ENCODE measurements around the gene BAX.

BAX gene

GRCh38 chr19:48988286-48988685 is 33.6 kb downstream of the BAX start:
- DNase-seq (ENCODE audit: low read depth) = no peak

GRCh38 chr19:48988860-48989259 is 34.2 kb downstream of the BAX start:
- DNase-seq (ENCODE audit: low read depth) = no peak

GRCh38 chr19:48989701-48990291 is 35.1 kb downstream of the BAX start:
- DNase-seq (ENCODE audit: low read depth) = no peak

GRCh38 chr19:48990400-48990799 is 35.7 kb downstream of the BAX start:
- DNase-seq (ENCODE audit: low read depth) = no peak

- no peak for DNase-seq (ENCODE audit: low read depth)
Observed at GRCh38 chr19:48991011-48991609, 36.4 kb downstream of the BAX start.

- no peak for DNase-seq (ENCODE audit: low read depth)
Observed at GRCh38 chr19:48991873-48992580, 37.4 kb downstream of the BAX start.

GRCh38 chr19:48992581-48993174 is 38.0 kb downstream of the BAX start:
- no peak for DNase-seq (ENCODE audit: low read depth)

- DNase-seq (ENCODE audit: low read depth) = peak; percentile 97
Observed at GRCh38 chr19:48993175-48994034, 38.7 kb downstream of the BAX start, which contains the start of the genes GYS1 and RUVBL2. Gene GYS1 (minus strand): TSS chr19:48993309. CDS start chr19:48993112, 197 bp downstream. Gene RUVBL2 (plus strand): TSS chr19:48993887. CDS start chr19:48993912, 25 bp downstream.

GRCh38 chr19:48994035-48994386 is 39.3 kb downstream of the BAX start:
- DNase-seq (ENCODE audit: low read depth) = no peak

- DNase-seq (ENCODE audit: low read depth) = no peak
Observed at GRCh38 chr19:48997972-48998371, 43.3 kb downstream of the BAX start.

- peak; percentile 34 for DNase-seq (ENCODE audit: low read depth)
Observed at GRCh38 chr19:48999481-49000325, 45.0 kb downstream of the BAX start.

- DNase-seq (ENCODE audit: low read depth) = no peak
Observed at GRCh38 chr19:49004133-49004532, 49.5 kb downstream of the BAX start.

- DNase-seq (ENCODE audit: low read depth) = no peak
Observed at GRCh38 chr19:49004964-49005614, 50.4 kb downstream of the BAX start.

- DNase-seq (ENCODE audit: low read depth) = no peak
Observed at GRCh38 chr19:49006905-49007304, 52.2 kb downstream of the BAX start.

- no peak for DNase-seq (ENCODE audit: low read depth)
Observed at GRCh38 chr19:49009828-49010227, 55.2 kb downstream of the BAX start.

GRCh38 chr19:49010453-49010852 is 55.8 kb downstream of the BAX start:
- DNase-seq (ENCODE audit: low read depth) = no peak

- DNase-seq (ENCODE audit: low read depth) = no peak
Observed at GRCh38 chr19:49011194-49011593, 56.5 kb downstream of the BAX start.
